CD14-positive monocyte (primary cell): Measurements from ENCODE around the gene IRX1. TPM values are rescaled to one million over a fixed set of nuclear protein-coding genes. Genes with fewer than 3 reads are reported as not detected.

Experiments
- DNase-seq, 3 donors: peaks; one replicate each; pipeline ENCODE4 v3.0.0-alpha.2; 2011 to 2022
- H2AFZ ChIP-seq: 2 replicates; pipeline ENCODE4 v1.6.0; 2012; ENCODE audit warnings: mild to moderate bottlenecking, low read depth, low read length, inconsistent platforms; ENCODE audit not compliant: insufficient read depth, poor library complexity, severe bottlenecking
- H3K27ac ChIP-seq, 2 donors: 1 replicate in 1 of 2; 2 replicates in 1 of 2; pipeline ENCODE4 v1.5.1; 2012 to 2013; ENCODE audit warnings: low read length in 2 of 2, control low read depth in 1 of 2, inconsistent platforms in 1 of 2, low read depth in 1 of 2, mild to moderate bottlenecking in 1 of 2
- H3K27me3 ChIP-seq, 2 donors: one replicate each; pipeline versions ENCODE4 v1.6.0 to v1.6.1; 2011 to 2013; ENCODE audit warnings: low read length in 2 of 2; ENCODE audit not compliant: control insufficient read depth in 2 of 2, insufficient read depth in 2 of 2
- H3K36me3 ChIP-seq, 2 donors: replicated peaks in 1 of 2; 1 replicate in 1 of 2; 2 replicates in 1 of 2; pipeline versions ENCODE4 v1.5.1 to v1.6.1; 2012 to 2013; ENCODE audit warnings: low read length in 2 of 2, control low read depth in 1 of 2, inconsistent platforms in 1 of 2, mild to moderate bottlenecking in 1 of 2; ENCODE audit not compliant: insufficient read depth in 2 of 2, control insufficient read depth in 1 of 2
- H3K4me1 ChIP-seq, 2 donors: 1 replicate in 1 of 2; 2 replicates in 1 of 2; pipeline versions ENCODE4 v1.5.1 to v1.6.1; 2012 to 2013; ENCODE audit warnings: low read length in 2 of 2, control low read depth in 1 of 2, inconsistent platforms in 1 of 2, mild to moderate bottlenecking in 1 of 2, moderate library complexity in 1 of 2; ENCODE audit not compliant: insufficient read depth in 2 of 2, control insufficient read depth in 1 of 2
- H3K4me2 ChIP-seq: replicated peaks from 2 replicates; pipeline ENCODE3; 2012; ENCODE audit warnings: low read length, moderate library complexity, mild to moderate bottlenecking; ENCODE audit not compliant: poor library complexity, severe bottlenecking; ENCODE audit errors: extremely low read depth
- H3K4me3 ChIP-seq, 3 experiments: fragments of 200-600 bp in 1 of 3; sonication (generic) in 1 of 3; replicated peaks in 1 of 3; 1 replicate in 2 of 3; 2 replicates in 1 of 3; pipeline ENCODE4 v1.5.1; 2011 to 2013; ENCODE audit warnings: low read length in 3 of 3, mild to moderate bottlenecking in 3 of 3, control low read depth in 2 of 3, low read depth in 2 of 3, inconsistent platforms in 1 of 3, moderate library complexity in 1 of 3
- H3K79me2 ChIP-seq: 2 replicates; pipeline ENCODE4 v1.6.0; 2012; ENCODE audit warnings: mild to moderate bottlenecking, control low read depth, inconsistent platforms, low read length, moderate library complexity; ENCODE audit not compliant: insufficient read depth
- H3K9ac ChIP-seq: 2 replicates; pipeline ENCODE4 v1.6.0; 2017; ENCODE audit warnings: low read length, mild to moderate bottlenecking; ENCODE audit not compliant: insufficient read depth, poor library complexity, severe bottlenecking
- H3K9me3 ChIP-seq, 2 donors: replicated peaks in 1 of 2; 1 replicate in 1 of 2; 2 replicates in 1 of 2; pipeline versions ENCODE4 v1.5.1 to v1.6.1; 2012 to 2013; ENCODE audit warnings: low read length in 2 of 2, control low read depth in 1 of 2; ENCODE audit not compliant: control insufficient read depth in 1 of 2, insufficient read depth in 1 of 2
- H4K20me1 ChIP-seq: 2 replicates; pipeline ENCODE4 v1.6.0; 2012; ENCODE audit warnings: mild to moderate bottlenecking, low read length, control low read depth, moderate library complexity; ENCODE audit not compliant: insufficient read depth
- H3K27ac Mint-ChIP-seq, 7 donors: one replicate each; pipeline ENCODE4 v1.8.0; 2020; ENCODE audit warnings: mild to moderate bottlenecking in 7 of 7, mixed read lengths in 7 of 7, moderate library complexity in 6 of 7, inconsistent platforms in 2 of 7
- H3K27me3 Mint-ChIP-seq, 3 donors: one replicate each; pipeline ENCODE4 v1.8.0; 2021 to 2022; ENCODE audit warnings: low read depth in 3 of 3, mild to moderate bottlenecking in 3 of 3, mixed read lengths in 3 of 3, moderate library complexity in 3 of 3, inconsistent platforms in 1 of 3
- H3K36me3 Mint-ChIP-seq, 2 donors: one replicate each; pipeline ENCODE4 v1.8.0; 2020; ENCODE audit warnings: mixed read lengths in 2 of 2, inconsistent platforms in 1 of 2, mild to moderate bottlenecking in 1 of 2
- H3K4me1 Mint-ChIP-seq: one replicate; pipeline ENCODE4 v1.8.0; 2020; ENCODE audit warnings: mild to moderate bottlenecking, mixed read lengths
- H3K4me3 Mint-ChIP-seq, 2 donors: one replicate each; pipeline ENCODE4 v1.8.0; 2020; ENCODE audit warnings: mild to moderate bottlenecking in 2 of 2, mixed read lengths in 2 of 2, moderate library complexity in 1 of 2
- H3K9me3 Mint-ChIP-seq, 7 donors: one replicate each; pipeline ENCODE4 v1.8.0; 2020 to 2022; ENCODE audit warnings: mixed read lengths in 7 of 7, mild to moderate bottlenecking in 6 of 7, moderate library complexity in 6 of 7, inconsistent platforms in 2 of 7
- CTCF ChIP-seq: fragments of 200-600 bp; IDR thresholded peaks from one replicate; pipeline ENCODE4 v1.8.0; 2022; ENCODE audit warnings: antibody characterized with exemption, mild to moderate bottlenecking
- WGBS: methylation state at CpG from one replicate; pipeline ENCODE4 v1.1.5; 2013; ENCODE audit warnings: missing lambda C conversion rate; ENCODE audit not compliant: insufficient coverage; 5-methylcytosine and 5-hydroxymethylcytosine counted together
- intact Hi-C, 2 donors: fragments of 100-400 bp; cut with micrococcal nuclease; formaldehyde crosslinking; loops; one replicate each; pipeline versions ENCODE4 v1.15.0 to v1.15.1; 2023
- polyA plus RNA-seq, 3 donors: library from polyadenylated mRNA; depleted of rRNA in 1 of 3; unstranded in 2 of 3; stranded (reverse) in 1 of 3; fragments of 300-500 nt in 2 of 3; fragments of >200 nt in 1 of 3; fragmentation: Illumina TruSeq in 2 of 3; gene quantifications; 1 replicate in 2 of 3; 2 replicates in 1 of 3; pipeline ENCODE4 v1.2.3, GENCODE V29; 2012 to 2021

Gene IRX1
- polyA plus RNA-seq, 3 donors = not detected

- Mint-ChIP-seq H3K9me3 (peaks cover 0 to 27% (median 8%) of the 10 kb centered on the region in 7 donors), H3K27ac (no peak overlapping the region), H3K4me3 (peak overlapping the region in 1 of 2 donors; percentile 68), H3K27me3 (peaks cover 83 to 94% (median 92%) of the 10 kb centered on the region in 3 donors), H3K4me1 (no peaks in the 10 kb centered on the region), H3K36me3 (peaks cover 0 to 3% of the 10 kb centered on the region in 2 donors)
- no peaks in the 10 kb centered on the region for H3K4me1 ChIP-seq
- no peak overlapping the region for H3K4me3 ChIP-seq
- no peaks in the 10 kb centered on the region for H3K79me2 ChIP-seq
- H3K4me2 ChIP-seq = no peak overlapping the region
- TF ChIP-seq CTCF = no peak
- H2AFZ ChIP-seq = no peak overlapping the region
- H3K36me3 ChIP-seq = no peaks in the 10 kb centered on the region
- 90% methylated on average over 6 of the region's 9 CpGs for whole genome bisulfite sequencing
- no peaks in the 10 kb centered on the region for H4K20me1 ChIP-seq
- no peak overlapping the region for H3K9ac ChIP-seq
- H3K9me3 ChIP-seq = peaks cover 0 to 22% of the 10 kb centered on the region in 2 donors
- no peak overlapping the region for H3K27ac ChIP-seq
- no peak for DNase-seq
- intact Hi-C loops = no loop called here
- peaks cover 28 to 92% of the 10 kb centered on the region in 2 donors for H3K27me3 ChIP-seq
Measured at GRCh38 chr5:3604501-3604900, 8.9 kb downstream of the IRX1 start.

DNA sequence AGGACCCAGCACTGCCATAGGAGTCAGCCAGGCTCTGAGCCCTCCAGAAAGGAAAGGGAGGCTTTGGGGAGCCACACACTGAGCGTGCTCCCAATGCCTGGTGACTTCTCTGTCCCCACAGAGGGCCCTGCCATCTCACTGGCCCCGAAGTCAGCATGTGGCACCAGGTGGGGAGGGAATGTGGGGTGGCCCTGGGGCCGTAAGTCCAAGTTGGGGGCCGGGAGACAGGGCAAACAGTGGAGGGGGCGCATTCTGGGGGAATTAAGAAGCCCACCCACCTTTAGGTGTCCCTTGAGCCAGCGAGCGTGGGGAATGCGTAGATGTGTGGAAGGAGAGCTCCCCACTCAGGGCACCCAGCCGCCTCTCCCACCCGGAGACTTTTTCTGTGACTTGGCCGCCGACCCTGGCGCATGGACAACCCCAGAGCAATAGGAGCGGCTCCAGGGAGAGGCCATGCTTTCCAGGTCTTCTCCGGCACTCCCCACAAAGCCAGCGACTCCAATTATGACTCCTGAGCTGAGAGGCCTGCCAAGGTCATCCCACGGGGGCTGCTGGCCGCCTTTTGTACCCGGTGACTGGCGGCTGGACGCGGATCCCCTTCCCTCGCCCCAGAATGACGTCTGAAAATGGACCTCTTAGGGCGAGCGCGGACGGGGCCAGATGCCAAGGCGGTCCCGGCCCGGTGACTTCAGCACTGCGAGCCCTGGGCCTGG lies 9.8 kb downstream of the IRX1 start:
- no peaks in the 10 kb centered on the region for H3K4me1 ChIP-seq
- no peak overlapping the region for H2AFZ ChIP-seq
- H3K4me2 ChIP-seq = no peak overlapping the region
- Mint-ChIP-seq H3K4me3 (peak overlapping the region in 1 of 2 donors; percentile 73), H3K4me1 (no peaks in the 10 kb centered on the region), H3K27me3 (peaks cover 76 to 88% (median 86%) of the 10 kb centered on the region in 3 donors), H3K27ac (no peak overlapping the region), H3K36me3 (peaks cover 0 to 3% of the 10 kb centered on the region in 2 donors), H3K9me3 (peaks cover 0 to 24% (median 7%) of the 10 kb centered on the region in 7 donors)
- DNase-seq = no peak
- no peaks in the 10 kb centered on the region for H3K36me3 ChIP-seq
- H3K4me3 ChIP-seq = no peak overlapping the region
- intact Hi-C loops = no loop called here
- no peak overlapping the region for H3K9ac ChIP-seq
- no peaks in the 10 kb centered on the region for H4K20me1 ChIP-seq
- no peaks in the 10 kb centered on the region for H3K79me2 ChIP-seq
- H3K27ac ChIP-seq = no peak overlapping the region
- 18% methylated on average over 22 of the region's 32 CpGs for WGBS
- H3K27me3 ChIP-seq = peaks cover 22 to 84% of the 10 kb centered on the region in 2 donors
- H3K9me3 ChIP-seq = peaks cover 0 to 15% of the 10 kb centered on the region in 2 donors
- no peak for TF ChIP-seq CTCF
